Ovary (tissue), 1 donor: ENCODE results near the gene BMP3.

Experiments used
- EP300 ChIP-seq: sonication (generic); formaldehyde crosslinking; IDR thresholded peaks from one replicate; pipeline ENCODE4 v1.6.1; 2017; ENCODE audit warnings: antibody characterized with exemption
- POLR2A ChIP-seq: fragments of 450-650 bp; IDR thresholded peaks from one replicate; pipeline ENCODE4 v1.6.1; 2017; ENCODE audit warnings: antibody characterized with exemption, mild to moderate bottlenecking, moderate library complexity

DNA sequence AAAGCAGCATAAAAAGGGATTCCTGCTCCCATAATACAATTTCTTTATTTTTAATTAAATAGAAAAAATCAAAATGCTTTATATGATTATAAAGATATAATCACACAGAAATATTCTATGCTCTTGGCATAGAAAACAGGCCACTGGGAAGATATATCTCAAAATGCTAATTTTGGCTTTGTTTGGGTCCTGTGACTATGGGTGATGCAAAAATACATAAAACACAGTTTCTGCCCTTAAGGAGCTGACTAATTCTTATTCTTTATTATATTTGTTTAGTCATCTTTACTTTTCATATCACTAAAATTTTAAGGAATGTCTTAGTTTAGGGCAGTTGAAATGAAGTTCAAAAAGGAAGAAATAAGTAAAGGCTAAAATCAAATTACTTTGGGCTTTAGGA lies 7.0 kb upstream of the BMP3 start:
- no peak for TF ChIP-seq POLR2A
- no peak for TF ChIP-seq EP300
